HG02798 (cell line): ENCODE measurements around the gene EIF4E2.

ENCODE experiments used
- ATAC-seq: cut with Tn5 transposase; IDR thresholded peaks from one replicate; pipeline ENCODE4 v1.9.1; 2021; ENCODE audit warnings: mild to moderate bottlenecking; ENCODE audit not compliant: unreplicated experiment, poor library complexity

The EIF4E2 gene, protein sequence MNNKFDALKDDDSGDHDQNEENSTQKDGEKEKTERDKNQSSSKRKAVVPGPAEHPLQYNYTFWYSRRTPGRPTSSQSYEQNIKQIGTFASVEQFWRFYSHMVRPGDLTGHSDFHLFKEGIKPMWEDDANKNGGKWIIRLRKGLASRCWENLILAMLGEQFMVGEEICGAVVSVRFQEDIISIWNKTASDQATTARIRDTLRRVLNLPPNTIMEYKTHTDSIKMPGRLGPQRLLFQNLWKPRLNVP

DNA sequence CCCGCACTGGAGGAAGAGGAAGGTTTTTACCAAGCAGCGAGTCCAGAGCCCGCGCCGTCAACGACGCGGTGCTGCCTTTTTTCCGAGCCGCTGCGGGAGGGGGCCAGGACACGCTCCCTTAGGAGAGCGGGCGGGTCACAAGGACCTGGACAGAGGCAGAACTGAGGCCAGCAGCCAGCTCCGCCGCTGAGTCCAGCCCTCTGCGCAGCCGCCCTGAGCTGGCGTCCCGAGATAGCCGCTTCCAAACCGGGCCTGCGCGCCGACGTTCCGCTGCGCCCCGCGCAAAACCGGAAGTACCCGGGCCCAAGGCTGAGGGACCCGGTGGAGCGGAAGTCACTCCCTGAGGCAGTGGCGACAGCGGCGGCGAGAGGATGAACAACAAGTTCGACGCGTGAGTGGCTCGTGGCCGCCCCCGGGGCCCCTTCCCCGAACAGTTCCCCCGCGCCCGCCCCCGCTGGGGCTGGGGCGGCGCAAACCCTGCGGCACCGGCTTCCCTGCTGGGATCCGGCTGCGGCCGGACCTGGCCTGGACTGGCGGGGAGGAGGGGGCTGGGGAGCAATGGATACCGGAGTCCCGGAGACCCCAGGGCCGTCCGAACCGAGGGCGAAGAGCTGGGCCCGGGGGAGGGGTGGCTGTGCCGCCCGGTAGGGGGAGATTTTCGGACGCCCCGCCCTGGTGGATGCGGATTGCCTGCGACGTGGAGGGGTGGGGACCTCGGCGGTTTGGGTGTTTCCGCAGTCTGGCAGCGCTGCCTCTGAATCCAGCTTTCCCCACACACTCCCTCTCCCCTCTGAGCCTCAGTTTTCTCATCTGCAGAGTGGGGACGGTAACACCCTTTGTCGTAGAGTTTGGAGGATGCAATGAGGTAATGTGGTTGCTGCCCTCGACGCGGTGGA is at the start of gene EIF4E2, which contains the start of gene TIGD1:
Gene EIF4E2 (plus strand): TSS at position 336 of the 896 bp plus-strand sequence. CDS start 36 bp downstream, at position 372.
Gene TIGD1 (minus strand): TSS at position 204 of the 896 bp plus-strand sequence. CDS start 675 bp downstream, outside the sequence.
- peak; percentile 96 for ATAC-seq

DNA sequence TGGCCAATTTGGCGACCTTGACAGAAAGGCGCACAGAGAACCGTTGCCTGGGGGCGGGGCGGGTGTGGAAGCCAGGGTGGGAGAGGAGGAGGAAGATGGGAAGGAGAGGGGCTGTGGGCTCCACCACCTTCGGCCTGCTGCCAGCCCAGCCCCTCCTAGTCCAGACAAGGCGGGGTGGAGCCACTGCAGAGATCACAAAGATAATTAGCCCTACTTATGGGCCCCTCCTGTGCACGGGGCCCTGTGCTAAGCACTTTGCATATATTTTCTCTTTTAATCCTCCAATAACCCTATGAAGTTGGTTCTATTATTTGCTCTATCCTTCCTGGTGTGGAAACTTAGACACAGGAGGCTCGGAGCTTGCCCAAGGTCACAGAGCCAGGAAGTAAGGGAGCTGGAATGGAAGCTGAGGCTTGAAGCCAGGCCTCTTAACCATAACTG is 49.1 kb upstream of the EIF4E2 start:
- ATAC-seq, result no peak

DNA sequence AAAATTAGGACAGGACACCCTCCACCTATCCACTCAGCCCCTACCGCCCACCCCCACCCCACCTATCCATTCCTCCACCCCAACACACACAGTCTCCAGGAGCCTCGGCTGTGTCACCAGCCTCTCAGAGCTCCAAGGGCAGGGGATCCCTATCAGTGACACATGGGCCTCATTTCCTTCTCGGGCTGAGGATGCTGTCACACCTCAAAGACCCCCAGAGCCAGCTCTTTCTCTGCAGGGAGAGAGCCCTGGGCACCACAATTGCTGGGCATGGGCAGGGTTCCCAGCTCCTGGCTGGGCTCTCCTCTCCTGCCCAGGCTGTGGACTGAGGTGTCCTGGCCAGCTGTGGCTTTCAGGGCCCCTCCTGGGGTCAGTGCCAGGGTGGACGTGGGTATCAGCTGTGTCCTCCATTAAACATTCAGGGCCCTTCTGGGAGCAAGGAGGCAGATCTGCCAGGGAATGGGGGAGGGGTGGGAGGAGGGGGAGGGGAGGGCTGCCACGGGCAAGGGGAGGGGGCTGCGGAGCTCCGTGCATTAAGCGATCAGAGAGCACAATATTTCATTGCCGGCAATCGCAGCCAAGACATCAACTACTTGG is 48.6 kb upstream of the EIF4E2 start:
- no peak for ATAC-seq

DNA sequence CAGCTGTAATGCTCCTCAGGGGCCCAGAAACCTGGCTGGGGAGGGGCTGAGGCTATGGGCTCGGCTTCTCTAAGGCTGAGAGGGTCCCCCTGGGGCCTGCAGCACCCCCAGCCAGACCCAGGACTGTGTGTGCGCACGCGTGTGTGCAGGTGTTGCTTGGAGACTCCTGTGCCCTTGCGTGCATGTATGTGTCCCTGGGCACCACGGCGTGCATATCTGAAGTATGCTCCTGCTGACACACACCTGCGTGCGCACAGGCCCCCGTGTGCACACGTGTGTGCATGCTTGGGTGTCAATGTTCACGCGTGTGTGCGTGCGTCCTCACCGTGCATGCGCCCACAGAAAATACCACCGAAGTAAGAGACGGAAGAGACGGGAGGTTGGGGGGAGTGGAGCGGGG is 48.0 kb upstream of the EIF4E2 start:
- ATAC-seq, result no peak

DNA sequence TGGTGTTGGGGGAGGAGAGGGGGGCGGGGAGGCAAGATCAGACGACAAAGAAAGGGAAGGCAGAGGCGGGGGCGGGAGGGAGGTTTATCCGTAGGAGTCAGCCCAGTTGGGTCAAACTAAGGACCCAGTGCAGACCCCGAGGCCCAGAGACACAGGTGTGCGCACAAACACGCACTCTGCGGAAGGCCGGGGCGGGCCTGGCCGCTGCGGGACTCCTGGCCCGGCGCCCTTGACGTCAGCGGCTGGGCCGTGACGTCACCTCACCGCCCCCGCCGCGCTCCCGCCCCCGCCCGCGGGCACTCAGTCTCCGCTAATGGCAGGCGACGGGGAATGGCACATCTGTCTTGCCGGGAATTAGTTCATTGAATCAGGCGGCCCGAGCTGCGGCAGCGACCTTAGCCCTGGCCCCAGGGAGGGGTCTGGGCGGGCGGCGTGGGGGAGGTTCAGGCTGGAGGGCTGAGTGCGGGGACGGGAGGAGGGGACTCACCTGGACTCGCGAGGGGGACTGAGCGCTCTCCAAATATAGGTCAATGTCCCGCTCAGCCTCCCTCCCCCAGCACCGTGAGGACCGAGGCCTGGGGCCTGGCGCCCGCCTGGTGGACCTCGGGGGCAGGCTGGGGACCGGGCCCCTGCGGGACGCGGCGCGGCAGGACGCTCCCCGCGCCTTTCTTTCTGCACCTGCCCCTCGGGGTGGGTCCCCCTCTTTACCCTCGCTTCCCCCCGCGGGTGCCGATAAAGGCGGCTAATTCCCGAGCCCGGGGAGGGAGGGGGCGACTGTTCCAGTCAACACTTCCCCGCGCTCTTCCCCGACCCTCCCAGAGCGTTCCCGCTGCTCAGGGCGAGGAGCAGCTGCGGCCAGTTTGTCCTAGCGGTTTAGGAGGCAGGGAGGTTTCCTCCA is 47.3 kb upstream of the EIF4E2 start:
- no peak for ATAC-seq

DNA sequence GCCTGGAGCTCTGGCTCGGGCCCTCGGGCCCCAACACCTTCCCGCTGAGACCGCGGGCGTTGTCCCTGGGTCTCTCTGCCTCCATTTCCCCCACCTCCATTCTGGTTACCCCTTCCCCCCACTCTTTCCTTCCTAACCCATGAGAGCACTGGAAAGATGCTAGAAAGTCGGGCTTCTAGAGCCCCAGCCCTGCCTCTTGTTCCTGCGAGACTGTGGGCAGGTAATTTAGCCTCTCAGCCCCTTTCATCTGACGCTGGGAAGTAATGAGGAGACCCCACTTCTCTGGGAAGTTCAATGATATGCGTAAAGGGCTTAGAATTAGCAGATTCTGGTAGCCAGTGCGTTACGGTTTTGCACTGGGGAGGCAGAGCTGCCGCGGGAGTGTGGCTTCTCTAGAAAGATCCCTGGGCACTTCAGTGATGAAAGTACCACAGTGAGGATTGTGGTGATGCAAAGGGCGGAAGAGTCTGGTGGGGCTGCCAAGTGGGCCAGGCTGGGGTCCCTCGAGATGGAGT is 46.6 kb upstream of the EIF4E2 start:
- ATAC-seq, result no peak

DNA sequence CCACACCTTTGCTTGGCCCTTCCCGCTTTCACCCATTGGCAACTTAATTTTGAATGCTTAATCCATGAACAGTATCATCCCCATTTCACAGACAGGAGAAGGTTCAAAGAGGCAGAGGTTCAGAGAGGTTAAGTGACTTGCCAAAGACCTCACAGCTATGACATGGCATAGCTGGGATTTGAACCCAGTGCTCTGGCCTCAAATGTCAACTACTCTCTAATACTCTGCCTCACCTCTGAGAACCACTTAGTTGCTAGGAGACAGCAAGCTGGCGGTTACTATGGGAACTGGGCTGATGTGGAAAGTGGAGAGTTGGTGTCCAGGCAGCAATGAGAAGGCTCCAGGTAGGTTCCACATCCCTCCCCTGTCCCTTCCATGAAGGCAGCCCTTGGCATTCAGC is 46.1 kb upstream of the EIF4E2 start:
- ATAC-seq, result no peak

DNA sequence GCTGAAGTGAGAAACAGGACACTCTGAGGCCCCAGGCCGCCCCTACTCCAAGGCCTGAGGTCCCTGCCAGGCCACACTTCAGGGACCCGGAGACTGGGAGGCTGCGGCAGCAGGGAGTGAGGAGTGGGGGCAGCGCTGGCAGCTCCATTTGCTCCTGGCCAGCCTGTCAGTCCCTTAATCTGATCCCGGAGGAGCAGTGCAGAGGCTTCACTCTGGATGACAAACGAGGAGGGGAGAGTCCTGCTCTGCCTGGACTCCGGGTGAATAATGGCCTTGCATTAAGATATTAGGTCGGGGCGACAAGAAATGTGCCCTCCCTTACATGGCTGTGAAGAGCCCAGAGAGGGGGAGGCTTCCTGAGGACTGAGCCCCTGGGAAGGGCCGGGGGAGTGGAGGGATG is 44.6 kb upstream of the EIF4E2 start:
- ATAC-seq, result no peak

DNA sequence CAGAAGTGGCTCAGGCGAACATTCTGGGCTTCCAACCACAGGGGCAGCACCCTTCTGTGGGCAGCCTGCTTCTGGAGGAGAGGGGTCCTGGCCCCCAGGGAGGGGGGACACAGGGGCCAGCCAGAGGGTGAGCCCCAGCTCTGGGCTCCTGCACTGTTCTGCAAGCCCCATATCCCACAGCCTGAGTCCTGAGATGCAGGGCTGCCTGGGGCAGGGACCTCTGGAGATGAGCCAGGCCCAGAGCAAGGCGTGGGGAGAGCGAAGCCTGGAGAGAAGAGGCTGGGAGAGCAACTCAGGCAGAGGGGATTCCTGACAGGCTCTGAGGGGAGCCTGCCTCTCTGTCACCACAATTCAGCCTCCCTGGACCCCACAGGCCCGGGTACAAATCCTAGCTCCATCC is 43.8 kb upstream of the EIF4E2 start:
- ATAC-seq, result no peak

DNA sequence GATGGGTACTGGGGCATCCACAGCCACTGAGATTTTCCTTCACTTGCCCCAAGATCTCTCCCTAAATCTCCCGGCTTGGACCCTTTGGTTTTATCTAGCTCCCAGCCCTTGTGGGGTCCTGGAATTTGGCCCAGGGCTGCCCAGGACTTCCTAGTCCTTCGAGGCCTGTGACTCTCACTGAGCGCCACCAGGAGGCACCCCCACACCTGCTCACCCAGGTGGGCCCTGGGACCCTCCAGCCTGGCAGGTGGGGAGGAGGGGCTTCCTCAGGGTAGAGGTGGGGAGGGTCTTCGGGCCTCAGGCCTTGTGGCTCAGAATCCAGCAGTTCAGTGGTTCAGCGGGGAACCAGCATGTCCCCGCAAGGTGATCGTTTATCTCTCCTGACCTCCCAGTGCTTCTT is 42.2 kb upstream of the EIF4E2 start:
- no peak for ATAC-seq

DNA sequence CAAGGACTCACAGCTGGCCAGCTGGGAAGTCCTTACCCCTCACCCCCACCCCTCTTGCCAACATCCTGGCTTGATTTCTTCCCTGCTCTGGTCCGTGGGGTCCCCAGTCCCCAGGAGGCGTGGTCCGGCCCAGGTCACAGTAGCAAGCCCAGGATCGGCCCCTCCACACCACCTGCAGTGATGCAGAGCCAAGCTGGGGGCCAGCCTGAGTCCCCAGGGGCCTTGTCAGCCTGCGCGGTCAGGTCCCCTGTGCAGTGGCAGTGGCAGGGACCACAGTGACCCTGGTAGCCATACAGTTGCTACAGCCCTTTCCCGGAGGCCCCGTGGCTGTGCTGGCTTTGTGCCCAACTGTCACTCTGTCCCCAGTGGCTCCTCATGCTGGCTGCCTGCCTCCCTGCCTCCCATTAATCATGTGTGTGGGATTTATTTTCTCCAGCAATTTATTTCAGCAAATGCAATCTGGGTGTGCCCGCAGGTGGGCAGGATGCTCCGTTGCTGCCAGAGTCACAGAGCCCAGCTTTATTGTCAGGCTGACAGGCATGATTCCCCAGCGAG is 39.1 kb upstream of the EIF4E2 start:
- ATAC-seq, result no peak

DNA sequence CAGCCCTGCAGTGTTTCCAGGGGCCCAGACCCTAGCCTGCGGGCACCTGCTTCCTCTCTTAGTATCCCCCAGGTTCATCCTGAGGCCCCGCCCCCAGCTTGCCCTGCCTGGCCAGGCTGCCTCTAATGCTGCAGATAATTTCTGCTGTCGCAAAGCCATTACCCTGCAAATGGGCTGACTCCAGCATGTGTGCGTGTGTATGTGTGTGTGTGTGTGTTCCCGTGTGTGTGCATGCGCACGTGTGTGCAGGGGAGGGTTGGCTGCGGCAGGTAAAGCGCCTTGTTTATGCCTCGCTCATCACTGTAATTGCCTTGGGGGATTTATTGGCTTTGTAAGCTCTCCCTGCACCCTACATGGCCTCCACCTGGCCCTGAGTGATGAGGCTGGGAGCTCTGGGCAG is 37.9 kb upstream of the EIF4E2 start:
- no peak for ATAC-seq

DNA sequence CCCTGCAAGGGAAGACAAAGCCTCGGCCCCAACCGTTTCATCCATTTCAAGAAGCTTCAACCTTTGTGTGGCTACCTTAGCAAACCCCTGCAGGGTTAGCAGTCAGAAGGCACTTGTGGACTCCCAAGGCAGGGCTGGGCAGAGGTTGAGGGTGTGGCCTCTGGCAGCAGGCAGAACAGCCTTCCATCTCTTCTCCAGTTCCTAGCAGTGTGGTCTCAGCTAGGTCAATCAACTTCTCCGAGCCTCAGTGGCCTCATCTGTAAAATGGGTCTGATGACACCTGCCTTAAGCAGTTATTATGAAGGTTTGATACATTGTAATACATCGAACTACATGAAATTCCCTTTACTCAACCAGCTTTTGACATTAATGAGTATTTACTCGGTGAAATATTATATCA is 37.1 kb upstream of the EIF4E2 start:
- no peak for ATAC-seq

DNA sequence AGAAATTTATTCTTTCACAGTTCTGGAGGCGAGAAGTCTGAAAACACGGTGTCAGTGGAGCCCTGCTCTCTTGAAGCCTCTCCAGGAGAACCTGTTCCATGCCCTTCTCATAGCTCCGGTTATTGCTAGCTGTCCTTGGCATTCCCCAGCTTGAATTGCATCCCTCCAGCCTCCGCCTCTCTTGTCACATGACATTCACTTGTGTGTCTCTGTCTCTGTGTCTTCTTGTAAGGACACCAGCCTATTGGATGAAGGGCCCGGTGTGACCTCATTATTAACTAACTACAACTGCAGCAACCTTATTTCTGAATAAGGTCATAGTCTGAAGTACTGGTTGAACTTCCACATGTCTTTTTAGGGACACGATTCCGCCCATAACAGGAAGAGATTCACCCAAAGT is 34.9 kb upstream of the EIF4E2 start:
- no peak for ATAC-seq

DNA sequence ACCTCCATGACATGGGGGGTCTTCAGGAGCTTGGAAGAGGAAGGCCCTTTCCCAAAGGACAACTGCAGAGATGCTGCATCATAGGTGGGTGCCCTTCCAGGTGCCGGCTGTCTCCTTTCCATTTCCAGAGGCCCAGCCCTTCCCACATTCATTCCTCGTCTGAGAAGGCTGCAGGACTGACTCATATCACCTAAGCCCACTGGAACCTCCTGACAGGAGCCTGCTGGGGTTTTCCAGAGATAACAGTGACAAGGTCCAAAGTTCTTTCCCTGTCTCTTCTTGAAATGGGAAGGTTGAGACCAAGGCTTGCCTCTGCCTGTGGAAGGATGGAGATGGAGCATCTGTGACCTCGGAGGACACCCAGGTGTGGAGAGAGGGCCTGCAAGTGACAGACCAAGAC is 33.9 kb upstream of the EIF4E2 start:
- ATAC-seq, result no peak

DNA sequence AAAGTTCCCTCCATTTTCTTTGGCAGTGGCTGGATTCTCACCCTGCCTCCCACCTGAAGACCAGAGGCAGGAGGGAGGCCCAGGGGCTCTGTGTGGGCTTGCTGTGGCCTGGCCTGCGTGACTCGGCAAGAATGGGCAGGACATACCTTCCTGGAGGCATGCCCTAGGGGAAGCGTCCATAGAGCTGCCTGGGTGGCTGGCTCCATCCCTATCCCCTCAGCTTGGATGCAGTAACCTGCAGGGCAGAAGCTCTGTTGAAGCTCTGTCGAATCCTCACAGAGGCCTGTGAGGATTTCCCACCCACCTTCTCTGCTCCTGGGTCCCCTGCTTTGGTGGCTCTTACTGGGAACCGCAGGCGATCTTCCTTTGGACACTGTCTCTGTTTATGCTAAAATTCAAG is 31.6 kb upstream of the EIF4E2 start:
- ATAC-seq, result no peak

DNA sequence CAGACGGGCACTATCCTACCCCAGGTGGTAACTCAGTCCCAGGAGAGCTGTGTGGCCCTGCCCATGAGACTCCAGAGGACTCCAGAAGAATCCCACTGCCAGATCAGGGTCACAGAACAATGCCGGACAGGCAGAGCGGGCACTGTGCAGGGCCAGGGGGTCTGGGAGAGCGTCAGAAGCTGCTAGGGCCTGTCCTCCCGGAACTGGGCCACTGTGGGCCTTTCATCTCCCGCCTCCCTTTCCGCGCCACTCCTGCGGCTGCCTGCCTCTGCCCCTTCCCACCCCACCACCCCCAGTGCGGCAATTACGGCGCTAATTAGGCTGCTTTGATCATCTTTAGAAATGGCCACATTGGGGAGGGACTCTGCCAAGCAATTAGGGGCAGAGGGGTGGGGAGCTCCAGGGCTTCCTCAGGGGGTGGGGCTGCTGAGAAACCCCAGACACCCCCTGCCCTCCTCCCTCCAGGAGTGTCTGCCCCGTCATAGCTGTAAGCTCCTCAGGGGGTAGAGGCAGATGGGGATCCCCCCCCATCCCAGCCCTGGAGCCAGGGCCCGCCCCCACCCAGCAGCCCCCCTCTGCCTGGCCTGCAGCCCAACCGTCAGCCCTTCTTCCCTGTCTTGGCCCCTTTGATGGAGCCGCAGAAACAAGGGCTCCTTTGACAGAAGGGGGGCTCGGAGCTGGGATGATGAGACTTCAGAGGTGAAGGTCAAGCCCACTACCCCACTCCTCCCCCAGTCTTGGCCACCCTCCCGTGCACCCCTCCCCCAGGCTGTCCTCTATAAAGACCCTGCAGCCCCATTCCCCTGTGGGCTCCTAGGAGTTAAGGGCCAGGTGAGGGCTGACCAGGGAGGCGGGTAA is 30.7 kb upstream of the EIF4E2 start, which contains the start of gene PRSS56:
Gene PRSS56 (plus strand): TSS at position 808 of the 858 bp plus-strand sequence. CDS start 211 bp downstream, outside the sequence.
- ATAC-seq, result no peak

DNA sequence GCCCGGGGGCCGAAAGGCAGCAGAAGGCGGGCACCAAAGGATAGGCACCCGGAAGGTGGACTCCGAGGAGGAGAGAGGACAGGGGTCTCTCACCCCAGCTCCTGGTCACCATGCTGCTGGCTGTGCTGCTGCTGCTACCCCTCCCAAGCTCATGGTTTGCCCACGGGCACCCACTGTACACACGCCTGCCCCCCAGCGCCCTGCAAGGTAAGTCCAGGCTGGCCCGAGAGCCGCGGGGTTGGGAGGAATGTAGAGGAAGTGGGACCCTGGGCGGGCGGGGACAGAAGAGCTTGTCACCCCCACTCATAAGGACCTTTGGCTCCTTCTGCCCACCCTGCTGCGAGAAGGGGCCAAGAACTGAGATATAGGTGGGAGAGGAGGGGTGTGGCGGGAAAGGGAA is 30.0 kb upstream of the EIF4E2 start:
- no peak for ATAC-seq

DNA sequence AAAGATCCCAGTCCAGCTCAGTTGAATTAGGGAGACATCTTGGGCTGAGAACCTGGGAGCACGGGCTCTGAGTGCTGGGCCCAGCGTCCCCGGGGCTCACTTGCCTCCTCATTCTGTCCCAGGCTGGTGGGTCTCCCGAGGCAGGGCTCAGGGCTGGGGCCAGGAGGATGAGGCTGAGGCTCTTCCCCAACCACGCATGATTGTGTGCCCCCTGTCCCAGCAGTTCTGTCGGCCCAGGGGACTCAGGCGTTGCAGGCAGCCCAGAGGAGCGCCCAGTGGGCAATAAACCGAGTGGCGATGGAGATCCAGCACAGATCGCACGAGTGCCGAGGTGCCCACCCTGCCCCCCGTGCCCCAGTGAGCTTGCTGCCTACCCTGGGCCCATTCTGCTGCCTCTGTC is 29.4 kb upstream of the EIF4E2 start:
- no peak for ATAC-seq
